Left renal pelvis (tissue), 4 donors: ENCODE data around the gene GPX2. TPM values are rescaled to one million over a fixed set of nuclear protein-coding genes. Genes with fewer than 3 reads are reported as not detected.
"Not testable (repeated sequence)": the region's sequence is repeated elsewhere in the genome, so short reads cannot be mapped to it uniquely, and the experiment has no call there.

ENCODE experiments used
- DNase-seq, 4 donors: peaks; one replicate each; pipeline ENCODE4 v3.0.0-alpha.2; 2013; ENCODE audit warnings: low read depth in 4 of 4, low spot score in 3 of 4
- polyA plus RNA-seq, 4 donors: library from polyadenylated mRNA; unstranded; fragments of 120-200 nt; gene quantifications; one replicate each; pipeline ENCODE4 v1.2.1, GENCODE V29; 2013; ENCODE audit not compliant: insufficient read length in 4 of 4

GPX2 gene
- polyA plus RNA-seq, 4 donors = 0.22 to 2.4 (median 1.5) TPM

GRCh38 chr14:64915797-64916196 lies 26.7 kb downstream of the GPX2 start:
- DNase-seq = no peak

GRCh38 chr14:64915029-64915424 lies 27.5 kb downstream of the GPX2 start:
- DNase-seq = no peak

GRCh38 chr14:64914237-64915028 lies 28.1 kb downstream of the GPX2 start, which contains the start of gene CHURC1:
CHURC1 (plus strand) TSS chr14:64914455; CDS start chr14:64914496, 41 bp downstream.
- DNase-seq = peak; percentile 90 to 97 (median 96)

- DNase-seq = not testable (repeated sequence)
Observed at GRCh38 chr14:64913477-64913876, 29.1 kb downstream of the GPX2 start.

- no peak for DNase-seq
Observed at GRCh38 chr14:64912261-64912660, 30.3 kb downstream of the GPX2 start.

GRCh38 chr14:64910847-64911495 lies 31.6 kb downstream of the GPX2 start:
- no peak for DNase-seq

GRCh38 chr14:64906022-64906421 lies 36.5 kb downstream of the GPX2 start:
- DNase-seq = no peak

GRCh38 chr14:64899958-64900357 lies 42.6 kb downstream of the GPX2 start:
- no peak for DNase-seq

GRCh38 chr14:64891839-64892375 lies 50.6 kb downstream of the GPX2 start:
- DNase-seq = peak in 2 of 4 donors; percentile 25 to 33

GRCh38 chr14:64891173-64891838 lies 51.2 kb downstream of the GPX2 start:
- no peak for DNase-seq

- DNase-seq = no peak
Observed at GRCh38 chr14:64889352-64889751, 53.2 kb downstream of the GPX2 start.

Other genes with a start within 250 kb of the GPX2 start
- 100 to 1,000 TPM in 1 of 4 donors, 10 to 100 TPM in 3; 60.7 to 104 (median 94.2) TPM for gene PLEKHG3, start 238.3 kb downstream of the GPX2 start, polyA plus RNA-seq
- gene SPTB, start 62.8 kb downstream of the GPX2 start, polyA plus RNA-seq = 10 to 100 TPM in 3 of 4 donors, 1 to 10 TPM in 1; 9.6 to 16.8 (median 13.7) TPM
- gene CHURC1, start 28.3 kb downstream of the GPX2 start, polyA plus RNA-seq = 10 to 100 TPM; 46.6 to 79.0 (median 61.3) TPM
- gene RAB15, start 29.6 kb upstream of the GPX2 start, polyA plus RNA-seq = 10 to 100 TPM; 15.4 to 31.4 (median 23.9) TPM
- 10 to 100 TPM; 24.9 to 37.7 (median 30.7) TPM for gene FNTB, start 44.1 kb upstream of the GPX2 start, polyA plus RNA-seq
- 10 to 100 TPM; 50.3 to 67.4 (median 61.4) TPM for gene MAX, start 159.8 kb upstream of the GPX2 start, polyA plus RNA-seq